D721Med (cell line): Measurements from ENCODE around the gene NEK8.

Experiments used
- DNase-seq: peaks from one replicate; pipeline ENCODE4 v3.0.0; 2011; ENCODE audit warnings: low spot score; ENCODE audit not compliant: insufficient read length
- FAIRE-seq: peaks from 2 replicates; lab custom pipeline; 2011; peaks lifted over from hg19 to GRCh38; lab: Jason Lieb, UNC
- CTCF ChIP-seq: IDR thresholded peaks from 2 replicates; pipeline ENCODE4 v1.5.1; 2012; ENCODE audit warnings: mild to moderate bottlenecking, control low read depth; ENCODE audit not compliant: insufficient read depth; ENCODE audit errors: missing control alignments

Gene NEK8

GRCh38 chr17:28693869-28694268, 34.7 kb upstream of the NEK8 start:
- FAIRE-seq = no peak

GRCh38 chr17:28698253-28698941, 30.2 kb upstream of the NEK8 start:
- DNase-seq = no peak
- no peak for TF ChIP-seq CTCF
- no peak for FAIRE-seq

More at GRCh38 chr17:28693869-28694268, 34.7 kb upstream of the NEK8 start:
- DNase-seq = no peak
- no peak for TF ChIP-seq CTCF

DNA sequence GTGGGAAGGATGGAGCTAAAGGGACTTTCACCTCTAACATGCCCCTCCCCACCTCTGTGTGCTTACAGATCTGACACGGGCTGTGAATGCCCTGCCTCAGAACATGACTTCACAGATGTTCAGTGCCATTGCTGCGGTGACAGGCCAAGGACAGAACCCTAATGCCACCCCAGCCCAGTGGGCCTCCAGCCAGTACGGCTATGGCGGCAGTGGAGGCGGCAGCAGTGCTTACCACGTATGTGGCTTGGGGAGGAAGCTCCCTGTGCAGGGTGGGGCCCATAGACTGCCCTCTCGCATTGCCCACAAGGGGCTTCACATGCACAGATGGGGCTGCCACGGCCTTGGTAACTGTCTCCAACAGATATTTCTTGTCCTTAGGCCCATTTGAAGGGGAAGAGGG, 28.3 kb upstream of the NEK8 start:
- no peak for TF ChIP-seq CTCF
- DNase-seq (no peak), FAIRE-seq (no peak)

- no peak for DNase-seq
- FAIRE-seq = no peak
- TF ChIP-seq CTCF = no peak
Observed at GRCh38 chr17:28700830-28701492, 27.6 kb upstream of the NEK8 start.

DNA sequence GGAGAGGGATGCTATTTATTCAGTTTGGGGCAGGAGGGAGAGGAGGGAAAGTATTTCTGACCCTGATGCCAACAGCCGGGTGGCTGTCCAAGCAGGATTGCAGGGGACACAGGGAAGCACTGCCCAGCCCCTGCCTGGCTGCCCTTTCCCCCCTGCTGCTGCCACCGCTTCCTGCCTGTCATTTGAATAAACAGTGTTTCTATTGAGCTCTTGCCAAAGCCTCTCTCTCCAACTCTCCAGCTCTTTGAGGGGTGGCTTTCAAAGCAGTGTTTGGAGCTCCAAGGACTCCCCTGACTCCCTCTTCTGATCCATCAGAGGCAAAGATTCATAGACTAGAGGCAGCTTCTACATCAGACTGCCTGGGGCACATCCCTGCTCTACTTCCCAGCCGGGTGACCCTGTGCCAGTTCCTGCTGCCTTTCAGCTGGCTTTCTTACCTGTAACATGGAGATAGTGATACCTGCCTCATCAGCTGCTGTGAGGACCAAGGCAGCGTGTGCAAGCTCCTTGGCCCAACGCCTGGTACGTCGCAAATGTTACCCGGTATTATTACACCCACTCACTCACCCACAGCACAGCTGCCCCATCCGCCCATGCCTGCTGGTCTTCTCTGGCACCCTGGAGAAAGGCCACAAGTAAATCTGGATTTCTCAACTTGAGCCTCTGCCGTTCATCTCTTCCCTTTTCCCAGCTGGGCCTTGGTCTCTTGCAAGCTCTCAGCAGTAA, 26.4 kb upstream of the NEK8 start:
- FAIRE-seq (no peak), DNase-seq (no peak)
- TF ChIP-seq CTCF = no peak

- no peak for FAIRE-seq
- no peak for DNase-seq
- TF ChIP-seq CTCF = no peak
Observed at GRCh38 chr17:28702752-28703150, 25.8 kb upstream of the NEK8 start.
